Ammon's horn (tissue), 1 donor: ENCODE measurements around the gene INTS1.

Experiments
- DNase-seq: peaks from one replicate; pipeline ENCODE4 v3.0.0-alpha.2; 2016; ENCODE audit warnings: low spot score

Gene INTS1

GRCh38 chr7:1489336-1489735 lies 14.9 kb downstream of the INTS1 start:
- DNase-seq: no peak

- no peak for DNase-seq
Observed at GRCh38 chr7:1488016-1488415, 16.2 kb downstream of the INTS1 start.

DNA sequence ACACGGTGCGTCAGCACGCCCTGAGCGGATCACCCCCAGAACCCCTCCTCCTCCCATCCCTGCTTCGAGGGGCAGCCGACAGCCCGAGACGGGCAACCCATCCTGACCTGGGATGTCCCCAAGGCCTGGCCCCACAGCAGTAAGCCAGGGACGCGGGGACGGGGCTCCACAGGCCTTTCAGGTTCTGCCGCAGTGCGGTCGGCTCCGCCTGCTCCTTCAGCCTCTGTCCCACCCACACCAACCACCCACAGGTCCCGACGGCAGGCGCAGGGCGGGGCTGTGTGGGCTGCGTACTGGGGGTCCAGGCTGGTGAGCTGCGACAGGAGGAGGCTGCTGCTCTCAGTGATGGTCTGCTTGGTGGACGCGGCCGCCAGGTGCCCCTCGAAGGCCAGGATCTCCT lies 16.7 kb downstream of the INTS1 start:
- DNase-seq: no peak

- DNase-seq: no peak
Observed at GRCh38 chr7:1486571-1486970, 17.6 kb downstream of the INTS1 start.

DNA sequence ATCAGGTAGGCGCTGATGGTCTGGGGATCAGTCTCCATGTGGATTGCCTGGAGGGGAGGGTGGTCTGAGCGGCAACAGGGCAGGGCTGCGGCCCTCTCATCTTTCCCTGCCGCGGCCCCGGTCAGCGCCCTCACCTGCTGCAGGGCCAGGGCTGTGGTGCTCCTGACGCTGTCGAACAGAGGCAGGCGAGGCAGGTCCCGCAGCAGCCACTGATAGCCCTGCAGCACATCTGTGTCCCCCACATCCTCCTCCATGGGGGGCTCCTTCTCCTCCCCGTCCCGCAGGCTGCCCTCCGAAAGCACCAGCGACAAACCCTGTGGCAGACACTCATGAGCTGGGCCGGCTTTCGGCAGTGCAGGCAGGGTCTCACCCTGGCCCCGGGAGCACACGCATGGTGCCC lies 19.0 kb downstream of the INTS1 start:
- no peak for DNase-seq

DNA sequence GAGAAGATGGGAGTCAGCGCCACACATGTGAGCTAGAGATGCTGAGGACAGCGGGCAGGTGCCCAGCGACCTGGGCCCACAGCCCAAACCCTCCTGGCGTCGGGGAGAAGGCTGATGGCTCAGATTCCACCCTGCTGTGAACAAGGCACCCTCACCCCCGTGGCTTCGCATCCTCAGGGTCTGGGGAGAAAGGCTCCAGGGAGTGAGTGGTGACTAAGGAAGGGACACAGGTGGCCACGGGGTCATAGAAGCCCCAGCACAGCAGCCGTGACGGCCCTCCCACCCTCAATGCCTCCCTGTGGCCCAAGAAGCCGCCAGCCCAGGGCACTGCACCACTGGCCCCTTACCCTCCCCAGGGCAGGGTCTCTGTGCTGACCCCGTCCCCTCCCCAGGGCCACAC lies 19.6 kb downstream of the INTS1 start:
- DNase-seq: no peak

GRCh38 chr7:1483536-1484505 lies 20.4 kb downstream of the INTS1 start:
- no peak for DNase-seq

GRCh38 chr7:1483079-1483478 lies 21.1 kb downstream of the INTS1 start:
- no peak for DNase-seq

- DNase-seq: no peak
Observed at GRCh38 chr7:1481300-1481699, 22.9 kb downstream of the INTS1 start.

GRCh38 chr7:1480670-1481069 lies 23.5 kb downstream of the INTS1 start:
- DNase-seq: no peak

DNA sequence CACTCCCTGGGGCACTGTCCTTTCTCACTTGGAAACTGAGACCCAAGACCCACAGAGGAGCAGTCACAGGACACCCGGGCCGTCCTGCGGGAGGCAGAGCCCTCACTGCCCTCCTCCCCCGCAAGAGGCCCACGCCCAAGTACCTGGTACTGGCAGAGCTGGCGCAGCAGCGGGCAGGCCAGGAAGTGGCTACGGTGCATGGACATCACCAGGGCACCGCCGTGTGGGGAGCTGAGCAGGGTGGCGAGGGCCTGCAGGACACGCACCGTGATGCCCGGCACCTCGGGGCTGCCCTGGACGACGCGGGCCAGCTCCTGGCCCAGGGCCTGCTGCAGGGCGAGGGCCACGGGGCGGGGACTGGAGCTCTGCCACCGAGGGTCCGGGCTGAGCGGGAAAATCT lies 24.9 kb downstream of the INTS1 start:
- no peak for DNase-seq

DNA sequence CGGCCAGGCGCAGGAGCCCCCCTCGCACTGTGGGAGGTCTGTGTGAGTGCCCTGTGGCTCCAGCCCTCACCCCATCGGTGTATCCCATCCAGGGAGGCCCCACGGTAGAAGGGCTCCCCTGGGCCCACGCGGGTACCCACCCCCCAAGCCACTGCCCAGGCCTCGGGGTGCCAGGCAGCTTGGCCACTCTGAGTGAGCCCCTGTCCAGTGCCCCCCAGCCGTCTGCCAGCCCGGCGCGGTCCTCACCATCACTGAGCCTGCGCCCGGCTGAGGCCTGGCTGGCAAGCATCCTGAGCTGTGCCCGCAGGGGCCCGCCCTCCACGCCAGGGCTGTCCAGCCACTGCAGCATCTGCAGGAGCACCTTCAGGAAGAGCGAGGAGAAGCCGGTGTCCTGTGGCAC lies 25.7 kb downstream of the INTS1 start:
- no peak for DNase-seq

- DNase-seq: no peak
Observed at GRCh38 chr7:1476859-1477258, 27.3 kb downstream of the INTS1 start.

DNA sequence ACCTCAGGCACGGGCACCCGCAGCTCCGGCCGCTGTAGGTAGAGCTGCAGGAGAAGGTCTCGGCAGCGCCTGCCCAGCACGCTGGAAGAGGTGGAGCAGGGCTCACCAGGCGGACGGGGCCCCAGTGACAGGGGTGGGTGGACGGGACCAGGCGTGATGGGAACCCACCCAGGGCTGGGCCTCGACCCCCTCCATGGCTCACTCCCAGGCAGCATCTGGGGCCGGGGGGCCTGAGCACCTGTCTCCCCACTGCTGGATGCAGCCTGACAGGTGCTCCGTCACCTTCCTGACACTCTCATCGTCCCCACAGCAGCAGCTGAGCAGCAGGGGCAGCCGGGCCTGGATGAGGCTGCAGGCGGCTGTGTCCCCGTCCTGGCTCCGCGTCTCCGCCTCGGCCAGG lies 28.2 kb downstream of the INTS1 start:
- no peak for DNase-seq

DNA sequence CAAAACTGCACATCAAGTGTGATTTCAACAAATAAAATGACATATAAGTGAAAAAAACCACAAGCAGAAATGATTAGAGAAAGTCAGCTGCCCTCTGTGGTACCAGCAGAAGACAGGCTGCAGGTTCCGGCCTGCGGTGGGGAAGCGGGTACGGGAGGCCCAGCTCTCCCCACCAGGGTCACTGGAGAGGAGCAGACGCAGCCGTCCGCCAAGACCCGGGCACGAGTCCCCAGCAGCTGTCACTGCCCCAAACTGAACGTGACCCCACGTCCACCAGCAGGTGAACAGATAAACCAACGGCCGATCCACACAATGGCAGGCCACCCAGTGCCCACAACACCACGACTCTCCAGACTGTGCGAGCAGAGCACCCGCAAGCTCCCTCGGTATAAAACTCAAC lies 28.8 kb downstream of the INTS1 start:
- DNase-seq: no peak

GRCh38 chr7:1474736-1475135 lies 29.5 kb downstream of the INTS1 start:
- DNase-seq: no peak

DNA sequence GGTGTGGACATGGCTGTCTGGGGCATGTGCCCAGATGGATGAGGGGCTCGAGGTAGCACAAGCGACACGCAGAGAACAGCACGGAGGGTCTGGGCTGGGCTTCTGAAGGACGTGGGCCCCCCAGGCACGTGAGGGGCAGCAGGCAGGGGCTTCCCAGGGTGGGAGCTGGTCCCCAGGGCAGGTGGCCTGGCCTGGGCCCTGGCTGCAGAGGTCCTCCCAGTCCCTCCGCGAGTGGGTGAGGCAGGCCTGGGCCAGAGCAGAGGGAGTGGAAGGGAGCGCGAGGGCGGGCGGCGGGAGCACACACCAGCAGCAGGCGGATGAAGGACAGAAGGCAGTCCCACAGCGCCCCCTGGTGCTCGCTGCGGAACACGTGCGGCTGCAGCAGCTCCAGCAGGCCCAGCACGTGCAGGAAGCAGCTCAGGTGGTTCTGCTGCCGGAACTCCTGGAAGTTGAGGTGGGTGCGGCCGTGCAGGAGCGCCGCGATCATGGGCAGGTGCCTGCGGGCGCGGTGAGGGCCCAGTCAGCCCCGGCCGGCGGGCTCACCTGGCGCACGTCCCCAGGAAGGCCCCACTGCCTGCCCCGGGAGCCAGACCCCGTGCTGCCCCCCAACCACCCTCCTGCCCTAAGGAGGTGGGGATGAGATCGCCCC lies 30.2 kb downstream of the INTS1 start:
- DNase-seq: peak; percentile 91

GRCh38 chr7:1470901-1471300 lies 33.3 kb downstream of the INTS1 start:
- no peak for DNase-seq

- DNase-seq: no peak
Observed at GRCh38 chr7:1468643-1469298, 35.4 kb downstream of the INTS1 start.

GRCh38 chr7:1468203-1468602 lies 36.0 kb downstream of the INTS1 start:
- DNase-seq: no peak

DNA sequence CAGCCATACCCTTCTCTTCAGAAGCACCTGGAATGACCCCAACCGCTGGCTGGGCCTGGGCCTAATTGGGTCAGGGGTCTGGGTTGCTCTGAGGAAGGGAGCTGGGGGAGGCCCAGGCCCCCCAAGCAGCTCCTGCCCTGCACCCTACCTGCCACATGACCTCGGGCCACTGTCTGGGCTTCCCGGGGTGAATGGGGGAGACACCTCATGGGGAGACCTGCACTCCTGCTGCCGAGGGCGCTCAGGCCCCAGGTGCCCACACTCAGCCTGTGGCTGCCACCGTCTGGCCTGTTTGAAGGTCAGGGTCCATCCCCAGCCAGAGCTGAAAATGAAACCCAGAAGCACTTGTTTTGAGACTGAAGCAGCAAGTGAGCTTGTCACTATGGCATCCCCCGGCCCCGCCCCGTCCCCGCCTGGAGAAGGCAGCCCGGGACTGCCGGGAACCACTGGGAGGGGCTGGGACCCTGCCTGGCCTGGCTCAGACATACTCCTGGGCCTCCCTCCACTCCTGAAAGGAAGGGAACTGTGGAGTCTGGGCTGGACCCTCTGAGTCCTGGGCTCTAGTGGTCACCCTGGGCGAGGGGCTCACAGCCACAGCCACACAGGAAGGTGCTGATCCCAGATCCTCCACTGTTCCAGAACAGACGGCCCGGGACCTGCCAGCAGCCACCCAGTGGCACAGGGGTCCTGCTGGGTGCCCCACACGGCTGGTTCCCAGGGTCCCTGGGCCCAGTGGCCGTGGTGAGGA lies 37.5 kb downstream of the INTS1 start:
- no peak for DNase-seq

GRCh38 chr7:1464694-1465093 lies 39.5 kb downstream of the INTS1 start:
- no peak for DNase-seq
